ENCODE measurements around the gene CT47A1.
"Not testable (repeated sequence)": the region's sequence is repeated elsewhere in the genome, so short reads cannot be mapped to it uniquely, and the experiment has no call there.

The CT47A1 gene

GRCh38 chrX:120985660-120986059, at the start of gene CT47A1:
CT47A1 (minus strand) TSS chrX:120985760; CDS start chrX:120985529, 231 bp downstream.
- DNase-seq, result not testable (repeated sequence)

- DNase-seq, result no peak
Measured at GRCh38 chrX:121032531-121032930, 47.0 kb upstream of the CT47A1 start.

GRCh38 chrX:121030083-121030482, 44.5 kb upstream of the CT47A1 start:
- DNase-seq, result no peak

GRCh38 chrX:121028419-121028818, 42.9 kb upstream of the CT47A1 start:
- DNase-seq, result no peak

GRCh38 chrX:121014826-121015225, 29.3 kb upstream of the CT47A1 start:
- no peak for DNase-seq

GRCh38 chrX:121013897-121014455, 28.4 kb upstream of the CT47A1 start:
- DNase-seq, result no peak

GRCh38 chrX:121011254-121011653, 25.7 kb upstream of the CT47A1 start:
- DNase-seq, result no peak

- DNase-seq, result no peak
Measured at GRCh38 chrX:121010218-121010617, 24.7 kb upstream of the CT47A1 start.

- DNase-seq, result no peak
Measured at GRCh38 chrX:121009764-121010163, 24.2 kb upstream of the CT47A1 start.

- no peak for DNase-seq
Measured at GRCh38 chrX:121008920-121009319, 23.4 kb upstream of the CT47A1 start.

- no peak for DNase-seq
Measured at GRCh38 chrX:121000589-121000988, 15.0 kb upstream of the CT47A1 start.

GRCh38 chrX:120999413-120999812, 13.9 kb upstream of the CT47A1 start:
- no peak for DNase-seq

GRCh38 chrX:120956500-120956899, 29.1 kb downstream of the CT47A1 start, which contains the start of gene CT47A7:
CT47A7 (minus strand) TSS chrX:120956600; CDS start chrX:120956345, 255 bp downstream.
- DNase-seq, result not testable (repeated sequence)

Measured in activated CD4-positive, alpha-beta T cell treated with anti-CD3 and anti-CD28 coated beads for 48 hours (primary cell).